Gastrocnemius medialis (tissue), 4 donors: ENCODE results near the gene CDKL4.

Experiments used
- CTCF ChIP-seq, 5 experiments: fragments of 450-650 bp in 3 of 5; fragments of 200-600 bp in 2 of 5; sonication (generic) in 2 of 5; IDR thresholded peaks in 4 of 5; conservative IDR thresholded peaks in 1 of 5; 1 replicate in 4 of 5; 2 replicates in 1 of 5; pipeline ENCODE4 v1.5.1; 2016 to 2019; ENCODE audit warnings: antibody characterized with exemption in 5 of 5, mild to moderate bottlenecking in 3 of 5, moderate library complexity in 3 of 5
- POLR2A ChIP-seq, 2 donors: fragments of 450-650 bp; IDR thresholded peaks; one replicate each; pipeline ENCODE4 v1.6.1; 2017; ENCODE audit warnings: antibody characterized with exemption in 2 of 2, mild to moderate bottlenecking in 2 of 2, moderate library complexity in 2 of 2

- TF ChIP-seq CTCF (IDR thresholded peaks at IDR 0.05 in 4 of 5, conservative IDR thresholded peaks at IDR 0.05 in 1 of 5) (no peak), POLR2A (IDR thresholded peaks at IDR 0.05) (no peak)
Observed at GRCh38 chr2:39174022-39174421, 69.7 kb downstream of the CDKL4 start.
